Stimulated activated CD4-positive, alpha-beta T cell treated with anti-CD3 and anti-CD28 coated beads, Interleukin-15, amount 100 ng/mL, for 48 hours (primary cell): ENCODE measurements around the gene MMP24.
"Not testable (repeated sequence)": the region's sequence is repeated elsewhere in the genome, so short reads cannot be mapped to it uniquely, and the experiment has no call there.

Experiments used
- DNase-seq, 2 donors: peaks; one replicate each; pipeline ENCODE4 v3.0.0-alpha.2; 2020; ENCODE audit warnings: low read depth in 2 of 2

Gene MMP24

GRCh38 chr20:35311409-35311808 lies 84.9 kb downstream of the MMP24 start:
- peak; percentile 61 to 74 for DNase-seq

- no peak for DNase-seq
Observed at GRCh38 chr20:35311822-35312221, 85.3 kb downstream of the MMP24 start.

- DNase-seq, result no peak
Observed at GRCh38 chr20:35312318-35312717, 85.8 kb downstream of the MMP24 start.

- no peak for DNase-seq
Observed at GRCh38 chr20:35314816-35315631, 88.5 kb downstream of the MMP24 start.

- not testable (repeated sequence) for DNase-seq
Observed at GRCh38 chr20:35315632-35316020, 89.1 kb downstream of the MMP24 start.

GRCh38 chr20:35316086-35316485 lies 89.6 kb downstream of the MMP24 start:
- DNase-seq, result no peak

- DNase-seq, result no peak
Observed at GRCh38 chr20:35317416-35318210, 91.1 kb downstream of the MMP24 start.

GRCh38 chr20:35318502-35319157 lies 92.1 kb downstream of the MMP24 start:
- DNase-seq, result no peak

GRCh38 chr20:35319192-35319870 lies 92.8 kb downstream of the MMP24 start:
- DNase-seq, result no peak

GRCh38 chr20:35319871-35320197 lies 93.3 kb downstream of the MMP24 start:
- no peak for DNase-seq

- no peak for DNase-seq
Observed at GRCh38 chr20:35320396-35321126, 94.1 kb downstream of the MMP24 start.

- no peak for DNase-seq
Observed at GRCh38 chr20:35325401-35325800, 98.9 kb downstream of the MMP24 start.

GRCh38 chr20:35326021-35326739 lies 99.7 kb downstream of the MMP24 start:
- DNase-seq, result no peak
